PC-9 (cell line): ENCODE data around the gene PEPD. TPM values are rescaled to one million over a fixed set of nuclear protein-coding genes. Genes with fewer than 3 reads are reported as not detected.

Experiments
- BruUV-seq: library from RNA; stranded (reverse); fragments of 400-500 nt; replicated peaks from 2 replicates; lab custom pipeline; 2021; lab: Mats Ljungman, UMichigan
- CTCF ChIA-PET: fragments of 300-600 bp; sonication (Branson Sonifier 250); formaldehyde crosslinking; loops from one replicate; lab custom pipeline; 2022; ENCODE audit warnings: antibody characterized with exemption; lab: Charles Lee
- POLR2A ChIA-PET: fragments of 300-600 bp; sonication (Branson Sonifier 250); formaldehyde crosslinking; loops from one replicate; lab custom pipeline; 2022; ENCODE audit warnings: antibody characterized with exemption; ENCODE audit not compliant: unreplicated experiment; lab: Charles Lee
- DNase-seq, 2 experiments: peaks; one replicate each; pipeline versions ENCODE4 v3.0.0 to v3.0.0-alpha.2; 2015 to 2022; ENCODE audit warnings: mixed read lengths in 1 of 2
- H2AFZ ChIP-seq: fragments of 200-600 bp; sonication (generic); 2 replicates; pipeline ENCODE4 v1.8.1; 2017; ENCODE audit warnings: antibody characterized with exemption
- H3F3A ChIP-seq: fragments of 200-600 bp; sonication (generic); 2 replicates; pipeline ENCODE4 v1.8.1; 2017; ENCODE audit warnings: antibody characterized with exemption, mild to moderate bottlenecking, low read depth; ENCODE audit not compliant: insufficient read depth
- H3K27ac ChIP-seq: fragments of 200-600 bp; sonication (generic); 2 replicates; pipeline ENCODE4 v1.6.1; 2016; ENCODE audit warnings: mixed run types
- H3K27me3 ChIP-seq: fragments of 200-600 bp; sonication (generic); 2 replicates; pipeline ENCODE4 v1.6.1; 2016; ENCODE audit warnings: low read depth, mixed run types; ENCODE audit not compliant: insufficient read depth
- H3K36me3 ChIP-seq: fragments of 200-600 bp; sonication (generic); 2 replicates; pipeline ENCODE4 v1.6.1; 2016; ENCODE audit warnings: low read depth, mixed run types
- H3K4me1 ChIP-seq: fragments of 200-600 bp; sonication (generic); replicated peaks from 2 replicates; pipeline ENCODE4 v1.6.1; 2016; ENCODE audit warnings: mixed run types; ENCODE audit not compliant: insufficient read depth
- H3K4me2 ChIP-seq: fragments of 200-600 bp; sonication (generic); 2 replicates; pipeline ENCODE4 v1.6.1; 2017; ENCODE audit warnings: mixed run types
- H3K4me3 ChIP-seq: fragments of 200-600 bp; sonication (generic); 2 replicates; pipeline ENCODE4 v1.6.1; 2016; ENCODE audit warnings: mixed run types
- H3K79me2 ChIP-seq: fragments of 200-600 bp; sonication (generic); 2 replicates; pipeline ENCODE4 v1.6.1; 2017; ENCODE audit warnings: low read depth, mixed run types
- H3K9me2 ChIP-seq: fragments of 200-600 bp; sonication (generic); 2 replicates; pipeline ENCODE4 v1.8.1; 2017; ENCODE audit warnings: mild to moderate bottlenecking; ENCODE audit not compliant: insufficient read depth
- H3K9me3 ChIP-seq: fragments of 200-600 bp; sonication (generic); 2 replicates; pipeline ENCODE4 v1.8.1; 2016; ENCODE audit warnings: low read depth; ENCODE audit not compliant: insufficient read depth
- H4K20me1 ChIP-seq: fragments of 200-600 bp; sonication (generic); 2 replicates; pipeline ENCODE4 v1.8.1; 2017; ENCODE audit not compliant: insufficient read depth
- CTCF ChIP-seq: fragments of 200-600 bp; sonication (generic); conservative IDR thresholded peaks from 2 replicates; pipeline ENCODE4 v1.6.1; 2017; ENCODE audit warnings: mixed run types, antibody characterized with exemption, mild to moderate bottlenecking, moderate library complexity
- EZH2 ChIP-seq: fragments of 200-600 bp; sonication (generic); IDR thresholded peaks from 2 replicates; pipeline ENCODE4 v1.8.0; 2017; ENCODE audit warnings: antibody characterized with exemption, low read depth
- intact Hi-C: fragments of 100-400 bp; cut with micrococcal nuclease; formaldehyde crosslinking; loops from one replicate; pipeline ENCODE4 v1.10.0; 2022; ENCODE audit not compliant: unreplicated experiment
- total RNA-seq: library from RNA; stranded (reverse); gene quantifications from 2 replicates; pipeline ENCODE4 v1.2.3, GENCODE V29; 2021

The PEPD gene
- total RNA-seq, 1 experiment from 2014 or later = 71.0 TPM

GRCh38 chr19:33463199-33463598 lies 58.4 kb downstream of the PEPD start:
- H3K9me2 ChIP-seq = no peaks in the 10 kb centered on the region
- no peak for DNase-seq
- H3K27ac ChIP-seq = no peak overlapping the region
- BruUV-seq = no TSS peak
- intact Hi-C loops = no loop called here
- no peaks in the 10 kb centered on the region for H3K27me3 ChIP-seq
- no peak overlapping the region for H3K4me3 ChIP-seq
- TF ChIP-seq CTCF = no peak
- no peak for TF ChIP-seq EZH2
- no peaks in the 10 kb centered on the region; the same call in 1 of the 2 replicates for H3K36me3 ChIP-seq
- no peaks in the 10 kb centered on the region for H3K79me2 ChIP-seq
- no peak overlapping the region for H3K4me2 ChIP-seq
- no peaks in the 10 kb centered on the region for H3K9me3 ChIP-seq
- POLR2A ChIA-PET = no interaction called here
- 0 out of 2 replicates have a peak, but pooled peaks cover 3% of the 10 kb centered on the region for H4K20me1 ChIP-seq
- H3K4me1 ChIP-seq = no peaks in the 10 kb centered on the region
- H2AFZ ChIP-seq = no peak overlapping the region
- CTCF ChIA-PET = no interaction called here
- peaks cover 3% of the 10 kb centered on the region; the same call in 1 of the 2 replicates for H3F3A ChIP-seq

- POLR2A ChIA-PET = no interaction called here
- H3F3A ChIP-seq = peaks cover 3% of the 10 kb centered on the region; the same call in 1 of the 2 replicates
- DNase-seq = no peak
- no peak overlapping the region for H2AFZ ChIP-seq
- intact Hi-C loops = no loop called here
- TF ChIP-seq EZH2 (no peak), CTCF (no peak)
- H3K27ac ChIP-seq = no peak overlapping the region
- H3K9me2 ChIP-seq = no peaks in the 10 kb centered on the region
- H4K20me1 ChIP-seq = no peaks in the 10 kb centered on the region
- no peaks in the 10 kb centered on the region for H3K79me2 ChIP-seq
- H3K9me3 ChIP-seq = no peaks in the 10 kb centered on the region
- H3K4me3 ChIP-seq = no peak overlapping the region
- no TSS peak for BruUV-seq
- H3K27me3 ChIP-seq = no peaks in the 10 kb centered on the region
- H3K36me3 ChIP-seq = no peaks in the 10 kb centered on the region; the same call in 1 of the 2 replicates
- no peak overlapping the region for H3K4me2 ChIP-seq
- CTCF ChIA-PET = no interaction called here
- H3K4me1 ChIP-seq = no peaks in the 10 kb centered on the region
Observed at GRCh38 chr19:33462112-33462791, 59.3 kb downstream of the PEPD start.

- no peaks in the 10 kb centered on the region for H3K4me1 ChIP-seq
- no peak overlapping the region for H3K4me3 ChIP-seq
- H3K9me2 ChIP-seq = no peaks in the 10 kb centered on the region
- ChIA-PET CTCF (no interaction called here), POLR2A (no interaction called here)
- no peaks in the 10 kb centered on the region for H3K79me2 ChIP-seq
- no TSS peak for BruUV-seq
- TF ChIP-seq CTCF (no peak), EZH2 (no peak)
- H3F3A ChIP-seq = peaks cover 3% of the 10 kb centered on the region; the same call in 1 of the 2 replicates
- H2AFZ ChIP-seq = no peak overlapping the region
- H3K36me3 ChIP-seq = no peaks in the 10 kb centered on the region; the same call in 1 of the 2 replicates
- no peaks in the 10 kb centered on the region for H3K9me3 ChIP-seq
- intact Hi-C loops = no loop called here
- no peak overlapping the region for H3K4me2 ChIP-seq
- no peak for DNase-seq
- H3K27ac ChIP-seq = no peak overlapping the region
- no peaks in the 10 kb centered on the region for H3K27me3 ChIP-seq
- H4K20me1 ChIP-seq = no peaks in the 10 kb centered on the region
Observed at GRCh38 chr19:33461256-33462111, 60.1 kb downstream of the PEPD start.
